Fibroblast of skin of left biceps (primary cell): ENCODE results near the gene RBMS1.
"Not testable (repeated sequence)": the region's sequence is repeated elsewhere in the genome, so short reads cannot be mapped to it uniquely, and the experiment has no call there.

Experiments used
- DNase-seq, 2 experiments: peaks; one replicate each; pipeline ENCODE4 v3.0.0-alpha.2; 2013; ENCODE audit warnings: low read depth in 2 of 2

Gene RBMS1

DNA sequence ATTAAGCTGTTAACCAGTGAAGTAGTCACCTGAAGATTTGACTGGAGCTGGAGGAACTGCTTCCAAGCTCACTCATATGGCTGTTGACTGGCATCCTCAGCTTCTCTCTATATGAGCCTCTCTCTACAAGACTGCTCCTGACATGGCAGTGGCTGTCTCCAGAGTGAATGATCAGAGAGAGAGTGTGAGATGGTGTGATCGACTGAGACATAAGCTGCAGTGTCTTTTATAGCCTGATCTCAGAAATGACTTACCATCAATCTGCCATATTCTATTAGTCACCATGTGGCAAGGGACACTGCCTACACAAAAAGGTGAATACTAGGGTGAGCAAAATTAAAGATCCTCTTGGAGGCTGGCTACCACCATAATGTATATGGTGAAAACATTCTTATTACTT lies 7.8 kb upstream of the RBMS1 start:
- DNase-seq = no peak

DNA sequence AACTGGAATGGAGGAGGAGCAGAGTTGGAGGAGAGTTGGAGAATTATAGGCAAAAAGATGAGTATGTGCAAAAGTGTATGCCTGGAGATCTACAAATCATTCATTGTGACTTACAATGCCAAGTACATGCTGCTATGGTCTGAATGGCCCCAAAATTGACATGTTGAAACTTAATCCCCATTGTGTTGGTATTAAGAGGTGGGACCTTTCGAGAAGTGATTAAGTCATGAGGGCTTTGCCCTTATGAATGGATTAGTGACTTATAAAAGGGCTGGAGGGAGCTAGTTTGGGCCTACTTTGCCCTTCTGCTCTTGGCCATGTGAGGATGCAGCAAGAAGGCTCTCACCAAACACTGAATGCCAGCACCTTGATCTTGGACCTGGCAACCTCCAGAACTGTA lies 6.3 kb upstream of the RBMS1 start:
- DNase-seq = no peak

DNA sequence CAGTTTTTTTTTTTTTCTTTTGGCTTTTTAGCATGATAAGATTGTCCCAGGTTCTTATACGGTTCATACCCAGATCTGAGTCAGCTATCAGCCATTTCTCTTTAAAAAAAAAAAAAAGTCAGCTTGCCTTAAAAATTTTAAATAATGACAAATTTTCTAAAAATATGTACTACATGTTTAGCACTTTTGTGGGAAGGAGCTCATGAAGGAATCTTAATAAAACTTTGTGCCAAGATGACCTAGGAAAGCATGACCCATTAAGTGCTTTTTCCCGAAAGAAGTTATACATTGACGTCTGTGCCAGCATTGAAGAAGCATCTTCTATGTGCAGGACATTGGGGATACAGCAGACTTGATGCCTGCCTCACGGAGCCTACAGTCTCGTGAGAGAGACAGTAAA lies 4.5 kb upstream of the RBMS1 start:
- no peak for DNase-seq

DNA sequence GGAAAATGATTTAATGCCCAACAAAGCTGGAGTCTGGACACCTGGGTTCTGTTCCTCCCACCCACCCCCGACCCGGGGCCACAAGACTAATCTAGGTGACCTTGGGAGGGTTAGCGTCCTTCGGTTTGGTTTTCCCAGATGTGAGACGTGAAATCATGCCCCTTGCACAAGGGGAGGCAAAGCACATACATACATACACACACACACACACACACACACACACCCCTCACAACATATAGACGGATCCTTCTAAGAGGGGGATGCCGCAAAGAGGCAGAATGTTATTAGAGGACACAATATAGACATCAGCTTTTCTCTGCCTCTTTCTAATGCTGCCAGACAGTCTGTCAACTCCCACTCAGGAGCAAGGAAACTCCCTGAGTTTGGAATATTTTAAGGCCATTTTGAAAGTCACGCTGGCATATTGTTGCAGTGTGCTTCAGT lies 616 bp upstream of the RBMS1 start:
- DNase-seq = no peak

DNA sequence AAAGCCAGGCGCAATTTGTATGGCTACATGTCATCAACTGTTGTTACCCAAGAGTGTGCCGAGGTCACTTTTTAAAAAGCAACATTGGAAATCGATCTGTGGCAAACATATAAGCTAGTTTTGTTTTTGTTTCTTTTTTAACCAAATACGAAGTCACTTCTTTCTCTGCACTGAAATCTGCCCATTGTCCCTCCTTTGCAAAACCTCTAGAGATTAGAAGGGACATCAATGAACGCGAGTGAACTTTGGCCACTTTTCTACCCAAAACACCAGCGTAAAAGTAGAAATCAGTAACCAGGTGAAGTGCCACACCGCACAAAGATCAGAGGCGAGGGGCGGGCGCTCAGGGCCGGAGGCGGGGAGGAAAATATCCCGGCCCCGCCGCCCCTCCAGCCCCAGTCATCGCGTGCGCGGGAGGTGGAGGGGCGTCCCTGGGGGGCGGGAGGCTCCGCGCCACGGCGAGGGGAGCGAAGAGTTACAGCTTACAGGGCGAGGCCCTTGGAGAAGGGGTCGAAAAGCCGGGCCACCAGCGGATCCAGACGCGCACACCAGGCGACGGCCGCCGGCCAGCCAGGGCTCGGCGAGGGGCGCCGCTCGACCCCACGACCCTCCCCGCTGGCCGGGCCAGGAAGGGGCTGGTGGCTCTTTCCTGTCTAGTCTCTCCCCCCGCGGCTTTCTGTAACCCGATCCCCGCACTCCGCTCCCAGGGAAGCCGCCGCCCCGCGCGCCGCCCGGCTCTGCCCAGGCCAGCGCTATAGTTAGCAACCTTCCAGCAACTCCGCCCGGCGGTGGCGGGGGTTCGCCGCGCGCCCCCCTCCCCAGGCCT lies 993 bp downstream of the RBMS1 start:
- DNase-seq = no peak

DNA sequence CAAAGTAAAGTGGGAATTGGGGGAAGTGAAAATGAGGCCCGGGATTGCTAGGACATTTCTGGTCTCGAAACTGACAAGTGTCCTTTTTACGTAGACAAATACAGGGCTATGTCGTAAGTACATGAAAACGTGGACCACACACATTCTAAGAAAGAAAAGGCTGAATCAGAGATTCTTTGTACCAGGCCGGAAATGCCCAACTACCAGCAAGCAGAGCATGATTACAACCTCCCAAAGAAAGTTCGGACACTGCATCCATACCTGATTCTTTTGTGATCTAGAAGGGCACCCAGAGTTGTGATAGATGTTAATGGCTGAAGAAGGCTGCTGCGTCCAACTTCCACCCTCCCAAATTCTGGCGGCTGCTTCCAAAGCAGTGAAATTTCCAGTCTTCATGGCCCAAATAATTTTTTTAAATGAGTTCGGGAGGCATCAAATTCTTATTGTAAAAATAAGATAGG lies 1.7 kb downstream of the RBMS1 start:
- no peak for DNase-seq

DNA sequence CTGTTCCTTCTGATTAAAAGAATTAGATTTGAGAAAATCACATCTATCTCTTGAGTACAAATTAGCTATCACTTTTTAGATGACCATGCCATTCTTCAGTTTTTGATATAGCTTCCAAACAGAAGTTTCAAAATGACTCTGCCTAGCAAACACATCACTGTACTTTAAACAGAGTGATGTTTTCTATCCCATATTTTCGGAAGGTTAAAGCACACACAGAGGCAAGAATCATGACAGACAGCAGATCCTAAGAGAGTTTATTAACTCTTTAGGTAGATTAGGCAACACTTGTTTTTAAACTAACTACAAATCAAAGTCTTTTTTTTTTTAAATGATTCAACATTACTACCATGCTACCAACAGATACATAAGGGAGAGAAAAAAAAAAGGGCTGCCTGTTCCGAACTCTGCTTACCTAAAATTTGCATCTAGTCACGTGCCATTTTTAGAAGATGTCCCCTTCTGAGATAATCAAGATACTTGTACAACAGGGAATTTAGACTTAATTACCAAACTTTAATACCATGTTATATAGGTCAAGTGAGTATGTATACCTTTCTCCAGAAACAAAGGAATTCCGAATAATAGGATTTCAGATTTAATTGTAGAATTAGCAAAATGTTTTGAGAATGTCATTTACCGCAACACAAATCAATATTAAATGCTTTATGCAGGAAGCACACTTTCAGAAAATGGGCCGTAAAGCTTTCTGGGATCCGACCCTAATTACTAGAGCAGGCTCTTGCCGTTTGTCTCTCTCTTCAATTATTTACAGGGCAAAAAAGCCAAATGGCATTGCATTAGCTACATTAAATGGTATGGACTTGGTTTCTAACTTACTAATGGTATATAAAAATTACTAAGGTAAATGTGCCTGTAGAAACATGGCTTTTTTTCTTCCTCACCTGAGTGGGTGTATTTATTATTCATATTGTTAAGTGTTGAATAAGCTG lies 2.6 kb downstream of the RBMS1 start:
- DNase-seq = no peak

DNA sequence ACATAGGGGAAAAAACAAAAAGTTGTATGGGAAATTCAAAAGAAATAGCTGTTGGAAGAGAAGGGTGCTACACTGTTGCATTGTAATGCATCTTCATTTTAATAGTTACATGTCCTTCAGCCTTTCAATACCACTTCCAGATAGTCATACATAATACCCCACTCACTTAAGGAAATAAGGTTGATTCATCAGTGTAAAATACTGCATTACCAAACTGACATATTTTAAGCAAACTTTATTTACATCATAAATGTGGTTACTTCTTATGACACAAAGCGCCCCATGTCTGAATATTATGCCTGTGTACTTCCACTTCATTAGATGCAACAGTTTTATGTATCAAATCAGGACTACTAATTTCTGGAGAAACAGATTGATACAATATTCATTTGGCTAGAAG lies 4.5 kb downstream of the RBMS1 start:
- DNase-seq = no peak

DNA sequence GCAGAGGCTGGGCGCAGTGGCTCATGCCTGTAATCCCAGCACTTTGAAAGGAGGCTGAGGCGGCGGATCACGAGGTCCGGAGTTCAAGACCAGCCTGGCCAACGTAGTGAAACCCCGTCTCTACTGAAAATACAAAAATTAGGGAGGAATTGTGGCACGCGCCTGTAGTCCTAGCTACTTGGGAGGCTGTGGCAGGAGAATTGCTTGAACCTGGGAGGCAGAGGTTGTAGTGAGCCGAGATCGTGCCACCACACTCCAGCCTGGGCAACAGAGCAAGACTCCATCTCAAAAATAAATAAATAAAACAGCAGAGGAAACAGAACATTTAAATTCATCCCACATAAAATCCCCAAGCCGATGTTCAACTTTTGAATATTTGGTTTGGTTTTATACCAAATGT lies 5.3 kb downstream of the RBMS1 start:
- not testable (repeated sequence) for DNase-seq

DNA sequence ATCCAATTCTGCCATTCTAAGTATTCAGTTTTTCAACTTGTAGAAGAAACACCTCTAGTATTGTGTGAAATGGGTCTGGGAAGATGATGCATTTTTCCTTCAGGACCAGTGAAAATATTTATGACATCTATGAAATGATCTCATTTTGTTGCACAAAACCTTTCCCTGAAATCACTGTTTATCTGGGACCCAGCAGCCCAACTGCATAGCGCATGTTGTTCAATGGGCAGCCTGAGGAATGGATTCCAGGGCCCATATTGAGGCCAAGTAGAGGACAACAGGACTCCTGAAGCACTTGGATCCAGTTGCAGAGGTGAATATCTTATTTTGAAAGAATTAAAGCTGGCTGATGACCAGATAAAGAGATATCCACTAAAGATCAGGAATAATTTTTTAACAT lies 7.3 kb downstream of the RBMS1 start:
- no peak for DNase-seq

DNA sequence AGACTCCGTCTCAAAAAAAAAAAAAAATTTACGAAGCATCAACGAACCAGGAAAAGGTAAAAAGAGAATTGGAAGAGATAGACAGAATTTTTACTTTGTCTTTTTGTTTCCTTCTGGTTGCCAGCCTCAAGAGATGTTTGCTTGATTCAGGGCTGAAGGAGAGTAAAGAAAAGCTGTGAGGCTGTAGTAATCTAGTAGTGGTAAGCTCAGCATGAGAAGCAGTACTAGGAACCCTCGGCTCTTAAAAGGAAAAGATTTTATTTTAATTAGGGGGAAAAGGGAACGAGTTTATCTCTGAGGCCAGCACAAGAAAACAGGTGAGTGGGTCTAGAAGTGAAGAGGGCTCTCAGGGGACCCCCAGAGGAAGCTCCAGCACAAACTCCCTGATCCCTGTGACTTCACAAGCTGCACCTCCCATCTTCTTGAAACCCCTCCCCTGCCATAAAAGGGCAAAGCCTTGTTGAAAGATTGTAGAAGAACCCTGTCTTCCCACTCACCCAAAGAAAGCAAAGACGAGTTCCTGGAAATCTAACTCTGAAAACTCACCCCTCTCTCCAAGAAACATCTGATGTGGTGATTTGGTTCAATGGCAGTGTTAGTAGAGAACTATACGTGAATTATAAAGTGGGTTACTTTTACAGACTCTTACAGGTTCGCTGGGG lies 8.6 kb downstream of the RBMS1 start:
- DNase-seq = no peak

DNA sequence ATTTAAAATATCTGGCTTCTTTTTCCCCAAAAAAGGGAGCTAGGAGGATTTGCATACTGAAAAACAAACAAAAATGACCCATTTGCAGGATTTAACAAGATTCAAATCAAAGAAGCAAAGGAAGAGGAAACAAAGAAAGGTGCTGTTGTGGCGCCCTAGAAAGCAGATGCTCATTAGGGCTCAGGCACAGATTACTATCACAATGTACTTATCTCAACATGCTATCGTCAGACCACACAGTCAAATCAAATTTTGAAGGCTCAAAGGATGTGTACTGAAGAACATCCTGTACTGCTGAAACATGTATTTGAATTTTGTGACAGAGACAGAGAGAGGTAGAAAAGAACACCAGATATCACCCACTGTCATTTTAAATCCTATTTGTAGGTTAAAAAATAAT lies 10.9 kb downstream of the RBMS1 start:
- DNase-seq = no peak

DNA sequence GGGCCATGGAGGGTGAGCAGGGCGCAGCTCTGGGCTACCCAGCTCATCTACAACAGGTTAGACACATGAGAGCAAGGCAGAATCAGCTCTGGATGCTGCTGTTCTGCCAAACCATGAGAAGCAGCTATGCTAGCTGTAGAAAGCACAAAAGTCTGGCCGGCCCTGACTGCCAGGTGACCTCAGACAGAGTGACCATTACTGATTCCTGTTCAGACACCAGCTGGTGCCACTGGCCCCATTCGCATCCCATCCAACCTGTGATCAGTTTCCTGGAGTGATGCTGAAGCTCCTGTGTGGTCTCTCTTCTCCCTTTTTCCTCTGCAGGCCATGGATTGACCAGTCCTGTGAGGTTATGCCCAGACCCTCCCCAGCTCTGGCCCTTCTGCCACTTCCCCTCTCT lies 14.3 kb downstream of the RBMS1 start:
- no peak for DNase-seq

DNA sequence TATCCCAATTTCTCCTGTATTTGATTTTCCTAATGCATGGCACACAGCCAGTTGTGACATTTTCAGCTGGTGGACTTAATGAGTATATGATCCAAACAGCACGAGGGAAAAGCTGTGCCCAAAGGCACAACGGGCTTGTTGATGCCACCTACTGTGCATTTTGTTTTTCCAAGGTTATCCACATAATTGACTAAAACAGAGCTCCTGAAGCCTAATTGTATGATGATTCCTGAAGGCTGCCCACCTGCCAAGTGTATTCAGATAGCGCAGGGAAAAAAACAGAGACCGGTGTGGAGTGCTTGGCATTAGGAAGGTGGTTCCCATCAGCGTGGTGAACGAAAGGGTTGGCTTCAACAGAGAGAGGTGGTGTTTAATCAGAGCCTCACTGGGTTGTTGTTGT lies 14.9 kb downstream of the RBMS1 start:
- no peak for DNase-seq

DNA sequence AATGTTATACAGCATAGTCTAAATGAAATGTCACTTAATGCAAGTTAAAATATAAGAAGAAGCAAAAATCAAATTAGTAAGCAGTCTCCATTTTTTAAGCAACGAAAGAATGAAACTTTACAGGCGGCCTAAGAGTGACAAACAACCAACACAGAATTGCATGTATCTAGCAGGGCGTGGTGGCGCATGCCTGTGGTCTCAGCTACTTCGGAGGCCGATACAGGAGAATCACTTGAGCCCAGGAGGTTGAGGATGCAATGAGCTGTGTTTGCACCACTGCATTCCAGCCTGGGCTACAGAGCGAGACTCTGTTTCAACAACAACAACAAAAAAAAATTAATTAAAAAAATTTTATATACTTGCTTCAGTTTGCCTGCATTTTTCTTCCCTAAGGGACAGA lies 16.6 kb downstream of the RBMS1 start:
- DNase-seq = no peak

DNA sequence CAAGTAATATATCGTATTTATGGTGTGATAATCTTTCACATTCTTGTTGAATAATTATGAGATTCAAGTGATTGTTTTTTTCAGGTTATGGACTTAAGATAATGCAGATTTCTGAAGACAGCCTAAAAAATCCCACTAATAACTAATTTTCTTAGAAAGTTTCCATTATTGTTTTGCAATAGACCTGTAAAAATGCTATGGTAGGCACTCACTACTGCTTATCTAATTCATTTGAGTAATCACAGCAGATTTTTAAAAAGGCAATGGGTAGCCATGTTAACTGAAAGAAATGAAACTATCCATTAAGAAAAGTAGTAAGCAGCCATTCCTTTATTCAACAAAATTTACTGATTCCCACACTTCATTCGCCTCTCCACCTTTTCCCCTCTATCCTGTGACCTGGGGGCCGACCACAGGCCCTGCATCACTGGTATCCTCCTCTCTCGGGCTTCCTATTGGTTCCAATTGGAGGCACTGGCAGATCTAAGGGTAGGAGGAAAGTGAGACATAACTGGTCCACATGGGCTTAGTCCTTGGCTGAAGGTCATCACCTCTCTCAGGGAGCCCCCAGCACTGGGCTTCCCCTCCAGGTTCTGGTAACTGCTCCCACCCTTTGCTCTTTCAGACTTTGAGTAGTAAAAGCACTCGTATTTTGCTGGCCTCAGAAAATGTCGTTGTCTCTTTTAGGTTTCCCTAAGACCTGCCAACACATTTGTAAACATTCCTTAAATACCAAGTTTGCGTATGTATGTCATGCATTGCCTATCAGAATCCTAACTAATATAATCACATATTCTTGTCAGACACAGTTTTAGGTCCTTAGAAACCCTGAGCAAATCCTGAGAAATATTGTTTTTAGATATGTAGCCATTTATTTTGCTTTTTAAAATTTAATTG lies 18.5 kb downstream of the RBMS1 start:
- no peak for DNase-seq

DNA sequence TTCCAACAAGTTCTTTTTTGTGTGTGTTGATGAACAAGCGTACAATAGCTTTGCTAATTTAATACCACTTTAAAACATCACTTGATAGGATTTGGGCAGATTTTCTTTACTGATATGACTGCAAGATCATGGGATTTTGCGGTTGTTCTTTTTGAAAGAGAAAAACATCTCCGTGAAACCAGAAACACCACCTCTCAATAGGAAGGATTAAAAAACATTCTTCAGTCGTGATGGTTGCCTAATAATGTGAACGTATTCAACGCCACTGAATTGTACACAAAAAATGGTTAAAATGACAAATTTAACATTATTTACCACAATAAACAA lies 19.3 kb downstream of the RBMS1 start:
- DNase-seq = no peak

DNA sequence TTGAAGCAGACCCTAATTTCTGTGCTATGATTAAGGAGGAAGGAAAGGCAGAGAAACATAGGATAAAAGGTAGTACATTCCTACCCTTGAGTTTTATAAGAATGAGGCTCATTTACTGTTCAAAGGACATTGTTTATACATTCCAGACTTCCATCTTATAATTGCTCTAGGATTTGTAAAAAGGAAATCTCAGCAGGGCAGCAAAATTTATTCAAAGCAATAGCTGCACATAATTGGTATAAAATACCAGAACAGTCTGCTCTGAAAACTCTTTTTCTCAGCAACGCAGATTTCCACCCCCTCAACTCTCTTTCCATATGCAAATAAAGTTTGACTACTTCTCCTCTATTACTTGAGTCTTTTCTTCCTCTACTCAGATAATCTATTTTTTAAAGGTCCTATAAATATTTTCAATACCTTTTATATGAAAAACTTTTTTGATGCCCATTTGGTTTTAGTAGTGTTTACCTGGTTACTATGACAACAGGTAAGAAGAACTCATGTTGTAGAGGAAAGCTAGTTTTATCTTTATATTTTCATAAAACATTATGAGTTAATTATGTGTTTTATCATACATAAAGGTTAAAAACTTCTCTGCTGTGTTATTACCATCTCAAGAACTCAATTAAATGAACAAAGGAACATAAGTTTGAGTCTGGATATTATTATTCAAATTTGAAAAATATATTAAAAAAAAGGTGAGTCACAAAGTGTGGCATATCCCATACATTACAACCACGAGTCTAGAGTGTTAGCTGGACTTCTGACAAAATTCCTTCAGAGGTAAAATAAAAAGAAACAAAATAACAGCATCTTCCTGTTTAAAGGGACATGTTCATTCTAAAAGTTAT lies 19.9 kb downstream of the RBMS1 start:
- no peak for DNase-seq

DNA sequence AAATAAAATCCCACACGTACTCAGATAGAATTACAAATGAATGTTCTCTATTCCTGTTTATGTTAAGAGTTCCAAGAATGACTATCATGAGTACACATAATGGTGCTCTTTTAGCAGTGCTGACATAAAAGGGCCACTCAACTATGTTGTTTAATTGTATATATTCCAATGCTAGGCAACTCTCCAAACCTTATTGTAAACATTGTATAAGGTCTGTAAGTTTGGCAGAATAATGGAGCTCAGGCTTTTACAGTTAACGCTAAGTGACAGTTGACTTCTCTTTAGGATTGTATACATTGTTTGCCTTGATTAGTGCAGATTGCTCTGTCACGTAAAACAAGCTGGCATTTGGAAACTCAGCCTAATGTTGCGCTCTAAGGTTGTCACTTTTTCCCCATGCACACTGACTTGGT lies 20.8 kb downstream of the RBMS1 start:
- no peak for DNase-seq

DNA sequence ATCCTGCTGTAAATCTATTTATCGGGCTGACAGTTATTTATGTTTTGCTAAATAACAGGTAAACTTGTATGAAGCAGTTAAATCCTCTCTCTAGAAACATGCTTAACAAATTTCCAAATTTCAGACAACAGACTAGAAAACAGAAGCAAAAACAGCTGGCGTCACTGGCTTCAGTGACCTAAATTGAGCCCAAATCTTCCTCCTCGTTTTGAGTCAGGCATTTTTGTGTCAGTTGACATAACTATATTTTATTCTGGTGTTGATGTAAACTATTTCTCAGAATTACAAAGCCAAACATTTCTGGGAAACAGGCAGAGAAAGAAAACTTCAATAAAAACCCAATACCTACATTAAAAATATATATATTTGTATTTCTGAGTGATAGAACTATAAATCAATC lies 21.7 kb downstream of the RBMS1 start:
- DNase-seq = no peak
